ENCODE results near the gene ZMIZ2. TPM values are rescaled to one million over a fixed set of nuclear protein-coding genes. Genes with fewer than 3 reads are reported as not detected.
"Not testable (repeated sequence)": the region's sequence is repeated elsewhere in the genome, so short reads cannot be mapped to it uniquely, and the experiment has no call there.

The ZMIZ2 gene, protein sequence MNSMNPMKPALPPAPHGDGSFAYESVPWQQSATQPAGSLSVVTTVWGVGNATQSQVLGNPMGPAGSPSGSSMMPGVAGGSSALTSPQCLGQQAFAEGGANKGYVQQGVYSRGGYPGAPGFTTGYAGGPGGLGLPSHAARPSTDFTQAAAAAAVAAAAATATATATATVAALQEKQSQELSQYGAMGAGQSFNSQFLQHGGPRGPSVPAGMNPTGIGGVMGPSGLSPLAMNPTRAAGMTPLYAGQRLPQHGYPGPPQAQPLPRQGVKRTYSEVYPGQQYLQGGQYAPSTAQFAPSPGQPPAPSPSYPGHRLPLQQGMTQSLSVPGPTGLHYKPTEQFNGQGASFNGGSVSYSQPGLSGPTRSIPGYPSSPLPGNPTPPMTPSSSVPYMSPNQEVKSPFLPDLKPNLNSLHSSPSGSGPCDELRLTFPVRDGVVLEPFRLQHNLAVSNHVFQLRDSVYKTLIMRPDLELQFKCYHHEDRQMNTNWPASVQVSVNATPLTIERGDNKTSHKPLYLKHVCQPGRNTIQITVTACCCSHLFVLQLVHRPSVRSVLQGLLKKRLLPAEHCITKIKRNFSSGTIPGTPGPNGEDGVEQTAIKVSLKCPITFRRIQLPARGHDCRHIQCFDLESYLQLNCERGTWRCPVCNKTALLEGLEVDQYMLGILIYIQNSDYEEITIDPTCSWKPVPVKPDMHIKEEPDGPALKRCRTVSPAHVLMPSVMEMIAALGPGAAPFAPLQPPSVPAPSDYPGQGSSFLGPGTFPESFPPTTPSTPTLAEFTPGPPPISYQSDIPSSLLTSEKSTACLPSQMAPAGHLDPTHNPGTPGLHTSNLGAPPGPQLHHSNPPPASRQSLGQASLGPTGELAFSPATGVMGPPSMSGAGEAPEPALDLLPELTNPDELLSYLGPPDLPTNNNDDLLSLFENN
- 10 to 100 TPM; 23.4 to 38.9 TPM for total RNA-seq

- Histone ChIP-seq H3K4me3 (peak within 1 kb of the TSS; percentile 88), H3K27ac (peak within 1 kb of the TSS; percentile 86 to 88), H3K27me3 (replicated peaks; ENCODE audit: insufficient read depth) (no peaks in the 10 kb centered on the region), H3K4me1 (ENCODE audit: control insufficient read depth in 1 of 2, low read depth in 2 of 2) (peaks cover 10 to 21% of the 10 kb centered on the region in 2 donors), H3K36me3 (no peaks in the 10 kb centered on the region), H3K9me3 (no peaks in the 10 kb centered on the region)
- DNase-seq (ENCODE audit: low spot score): peak; percentile 71
- ATAC-seq (ENCODE audit: insufficient number of reproducible peaks, low FRiP score, low read depth): peak; percentile 89
- TF ChIP-seq, protein P1, sequence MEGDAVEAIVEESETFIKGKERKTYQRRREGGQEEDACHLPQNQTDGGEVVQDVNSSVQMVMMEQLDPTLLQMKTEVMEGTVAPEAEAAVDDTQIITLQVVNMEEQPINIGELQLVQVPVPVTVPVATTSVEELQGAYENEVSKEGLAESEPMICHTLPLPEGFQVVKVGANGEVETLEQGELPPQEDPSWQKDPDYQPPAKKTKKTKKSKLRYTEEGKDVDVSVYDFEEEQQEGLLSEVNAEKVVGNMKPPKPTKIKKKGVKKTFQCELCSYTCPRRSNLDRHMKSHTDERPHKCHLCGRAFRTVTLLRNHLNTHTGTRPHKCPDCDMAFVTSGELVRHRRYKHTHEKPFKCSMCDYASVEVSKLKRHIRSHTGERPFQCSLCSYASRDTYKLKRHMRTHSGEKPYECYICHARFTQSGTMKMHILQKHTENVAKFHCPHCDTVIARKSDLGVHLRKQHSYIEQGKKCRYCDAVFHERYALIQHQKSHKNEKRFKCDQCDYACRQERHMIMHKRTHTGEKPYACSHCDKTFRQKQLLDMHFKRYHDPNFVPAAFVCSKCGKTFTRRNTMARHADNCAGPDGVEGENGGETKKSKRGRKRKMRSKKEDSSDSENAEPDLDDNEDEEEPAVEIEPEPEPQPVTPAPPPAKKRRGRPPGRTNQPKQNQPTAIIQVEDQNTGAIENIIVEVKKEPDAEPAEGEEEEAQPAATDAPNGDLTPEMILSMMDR (IDR thresholded peaks at IDR 0.05): no peak
Observed at GRCh38 chr7:44748045-44748947, at the start of gene ZMIZ2. Gene ZMIZ2 (plus strand): TSS chr7:44748847. CDS start chr7:44756250, 7,403 bp downstream.

DNA sequence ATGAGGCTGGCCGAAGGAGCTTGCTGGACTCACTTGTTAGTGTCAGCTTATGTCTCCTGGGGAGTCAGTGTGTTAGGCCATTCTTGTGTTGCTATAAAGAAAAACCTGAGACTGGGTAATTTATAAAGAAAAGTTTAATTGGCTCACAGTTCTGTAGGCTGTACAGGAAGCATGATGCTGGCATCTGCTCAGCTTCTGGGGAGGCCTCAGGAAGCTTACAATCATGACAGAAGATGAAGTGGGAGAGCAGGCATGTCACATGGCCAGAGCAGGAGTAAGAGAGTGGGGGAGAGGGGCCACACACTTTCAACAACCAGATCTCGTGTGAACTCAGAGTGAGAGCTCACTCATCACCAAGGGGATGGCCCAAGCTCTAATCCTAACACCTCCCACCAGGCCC, 49.0 kb upstream of the ZMIZ2 start:
- ATAC-seq (ENCODE audit: insufficient number of reproducible peaks, low FRiP score, low read depth); H3K4me3 ChIP-seq; DNase-seq (ENCODE audit: low spot score); H3K9me3 ChIP-seq; H3K27ac ChIP-seq; H3K4me1 ChIP-seq (ENCODE audit: control insufficient read depth in 1 of 2, low read depth in 2 of 2); H3K27me3 ChIP-seq (replicated peaks; ENCODE audit: insufficient read depth): not testable (repeated sequence)
- peaks cover 50% of the 10 kb centered on the region for H3K36me3 ChIP-seq

GRCh38 chr7:44700322-44700721, 48.3 kb upstream of the ZMIZ2 start:
- H3K4me3 ChIP-seq: no peak overlapping the region
- peaks cover 50% of the 10 kb centered on the region for H3K36me3 ChIP-seq
- H3K27ac ChIP-seq: no peak overlapping the region
- DNase-seq (ENCODE audit: low spot score) (no peak), ATAC-seq (ENCODE audit: insufficient number of reproducible peaks, low FRiP score, low read depth) (no peak)
- no peaks in the 10 kb centered on the region for H3K9me3 ChIP-seq
- H3K27me3 ChIP-seq (replicated peaks; ENCODE audit: insufficient read depth): no peaks in the 10 kb centered on the region
- no peaks in the 10 kb centered on the region for H3K4me1 ChIP-seq (ENCODE audit: control insufficient read depth in 1 of 2, low read depth in 2 of 2)
- TF ChIP-seq, protein P1 (IDR thresholded peaks at IDR 0.05): no peak

- H3K4me1 ChIP-seq (ENCODE audit: control insufficient read depth in 1 of 2, low read depth in 2 of 2); H3K4me3 ChIP-seq; H3K27me3 ChIP-seq (replicated peaks; ENCODE audit: insufficient read depth); H3K27ac ChIP-seq; H3K9me3 ChIP-seq; DNase-seq (ENCODE audit: low spot score); ATAC-seq (ENCODE audit: insufficient number of reproducible peaks, low FRiP score, low read depth): not testable (repeated sequence)
- peaks cover 42% of the 10 kb centered on the region for H3K36me3 ChIP-seq
Observed at GRCh38 chr7:44703391-44703790, 45.3 kb upstream of the ZMIZ2 start.

DNA sequence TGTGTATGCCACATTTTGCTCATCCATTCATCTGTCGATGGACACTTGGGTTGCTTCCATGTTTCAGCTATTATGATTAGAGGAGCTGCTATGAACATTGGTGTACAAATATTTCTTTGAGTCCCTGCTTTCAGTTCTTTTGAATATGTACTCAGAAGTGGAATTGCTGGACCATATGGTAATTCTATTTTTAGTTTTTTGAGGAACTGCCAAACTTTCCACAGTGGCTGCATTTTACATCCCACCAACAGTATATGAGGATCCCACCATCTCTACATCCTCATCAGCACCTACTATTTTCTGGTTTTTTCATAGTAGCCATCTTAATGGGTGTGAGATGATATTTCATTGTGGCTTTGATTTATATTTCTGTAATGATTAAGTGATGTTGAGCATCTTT, 44.7 kb upstream of the ZMIZ2 start:
- H3K9me3 ChIP-seq: no peaks in the 10 kb centered on the region
- no peak for DNase-seq (ENCODE audit: low spot score)
- TF ChIP-seq, protein P1 (IDR thresholded peaks at IDR 0.05): no peak
- H3K27ac ChIP-seq: no peak overlapping the region
- ATAC-seq (ENCODE audit: insufficient number of reproducible peaks, low FRiP score, low read depth): no peak
- peaks cover 48% of the 10 kb centered on the region for H3K36me3 ChIP-seq
- H3K27me3 ChIP-seq (replicated peaks; ENCODE audit: insufficient read depth): no peaks in the 10 kb centered on the region
- no peaks in the 10 kb centered on the region for H3K4me1 ChIP-seq (ENCODE audit: control insufficient read depth in 1 of 2, low read depth in 2 of 2)
- H3K4me3 ChIP-seq: no peak overlapping the region

Measured in thoracic aorta (tissue), 2 donors.